ENCODE data around the gene OR5H1.
"Not testable (repeated sequence)": the region's sequence is repeated elsewhere in the genome, so short reads cannot be mapped to it uniquely, and the experiment has no call there.

OR5H1 gene

DNA sequence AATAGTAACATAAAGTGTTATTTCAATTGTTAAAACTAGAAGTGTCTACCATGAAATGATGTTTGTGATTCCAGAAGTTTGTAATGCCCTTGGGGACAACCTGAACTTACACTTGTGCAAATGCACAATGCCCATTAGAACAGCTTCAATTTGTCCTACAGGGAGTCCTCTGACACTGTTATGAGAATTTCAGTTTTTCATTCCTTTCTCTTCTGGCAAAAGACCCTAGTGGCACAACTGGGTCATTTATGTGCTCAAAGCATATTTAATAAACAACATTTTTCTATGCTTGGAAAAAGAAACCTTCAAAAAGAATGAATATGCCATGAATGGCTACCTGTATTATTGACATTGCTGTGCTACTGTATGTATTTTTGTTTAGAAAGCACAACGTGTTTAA is at the start of gene OR5H1:
Gene OR5H1 (plus strand): TSS at position 301 of the 400 bp plus-strand sequence. CDS start 1,977 bp downstream, outside the sequence.
- no peak for DNase-seq

GRCh38 chr3:98086873-98087272 is 43.6 kb upstream of the OR5H1 start, which contains the start of gene OR5AC2:
OR5AC2 (plus strand) TSS chr3:98087173; CDS start chr3:98087173, 0 bp downstream.
- no peak for DNase-seq

DNA sequence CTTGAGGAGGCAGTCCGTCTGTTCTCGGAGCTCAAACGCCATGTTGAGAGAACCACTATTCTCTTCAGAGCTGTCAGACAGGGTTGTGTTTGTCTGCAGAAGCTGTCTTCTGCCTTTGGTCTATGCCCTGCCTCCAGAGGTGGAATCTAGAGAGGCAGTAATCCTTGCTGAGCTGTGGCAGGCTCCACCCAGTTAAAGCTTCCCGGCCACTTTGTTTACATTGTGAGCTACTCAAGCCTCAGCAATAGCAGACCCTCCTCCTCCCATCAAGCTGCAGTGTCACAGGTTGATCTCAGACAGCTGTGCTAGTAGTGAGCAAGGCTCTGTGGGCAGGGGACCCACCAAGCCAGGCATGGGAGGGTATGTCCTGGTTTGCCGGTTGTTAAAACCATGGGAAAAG is 34.6 kb upstream of the OR5H1 start:
- no peak for DNase-seq

- DNase-seq, result no peak
These were observed 30.7 kb upstream of the OR5H1 start for GRCh38 chr3:98099848-98100247.

- DNase-seq, result no peak
These were observed 22.4 kb upstream of the OR5H1 start for GRCh38 chr3:98108162-98108561.

DNA sequence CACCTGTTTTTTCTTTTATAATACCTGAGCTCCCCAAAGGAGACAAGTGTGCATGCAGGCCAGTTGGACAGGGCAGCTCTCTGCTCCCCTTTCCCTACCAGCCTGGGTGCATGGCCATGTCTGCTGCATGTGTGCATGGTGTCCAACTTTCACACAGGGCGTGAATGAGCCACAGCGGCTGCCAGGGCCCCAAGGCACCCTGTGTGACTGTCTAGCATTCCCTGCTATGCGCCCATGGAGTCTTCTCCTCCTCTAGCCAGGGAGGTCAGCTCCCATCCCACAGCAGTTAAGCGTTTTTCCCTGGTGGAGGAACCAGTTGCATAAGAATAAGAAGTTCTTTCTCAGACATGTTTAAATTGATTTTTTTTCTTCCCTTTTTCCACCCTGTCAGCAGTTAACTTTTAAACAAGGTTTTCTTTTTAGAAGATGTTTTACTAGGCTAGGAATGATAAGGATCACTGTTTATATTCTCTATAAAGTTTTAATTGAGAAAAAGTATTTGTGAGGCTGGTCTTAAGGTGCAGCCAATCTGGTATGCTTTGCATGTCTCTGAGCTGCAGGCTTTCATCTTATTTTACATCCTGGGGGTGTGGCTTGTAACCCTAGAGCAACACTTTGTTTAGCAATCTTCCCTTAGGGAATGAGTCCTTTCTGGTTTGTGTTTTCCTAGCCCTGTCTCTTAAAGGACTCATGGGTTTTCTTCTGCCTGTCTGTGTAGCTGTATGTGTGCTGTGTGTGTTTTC is 20.5 kb upstream of the OR5H1 start:
- no peak for DNase-seq

DNA sequence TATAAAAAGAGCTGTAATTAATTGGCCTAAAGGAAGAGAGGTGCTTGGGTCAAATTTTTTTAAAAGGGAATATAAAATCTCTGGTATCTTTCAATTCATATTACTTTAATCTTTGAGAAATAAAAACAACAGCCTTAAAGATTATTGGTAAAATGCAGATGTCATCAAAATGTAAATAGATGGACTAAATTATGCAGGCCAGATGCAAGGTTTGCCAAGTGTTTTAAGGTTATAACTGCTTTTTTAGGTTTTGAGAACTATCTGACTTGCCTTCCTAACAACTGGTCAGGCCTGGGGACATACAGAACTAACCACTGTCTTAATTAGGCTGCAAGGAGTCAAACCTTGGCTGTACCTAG is 20.0 kb upstream of the OR5H1 start:
- DNase-seq, result no peak

DNA sequence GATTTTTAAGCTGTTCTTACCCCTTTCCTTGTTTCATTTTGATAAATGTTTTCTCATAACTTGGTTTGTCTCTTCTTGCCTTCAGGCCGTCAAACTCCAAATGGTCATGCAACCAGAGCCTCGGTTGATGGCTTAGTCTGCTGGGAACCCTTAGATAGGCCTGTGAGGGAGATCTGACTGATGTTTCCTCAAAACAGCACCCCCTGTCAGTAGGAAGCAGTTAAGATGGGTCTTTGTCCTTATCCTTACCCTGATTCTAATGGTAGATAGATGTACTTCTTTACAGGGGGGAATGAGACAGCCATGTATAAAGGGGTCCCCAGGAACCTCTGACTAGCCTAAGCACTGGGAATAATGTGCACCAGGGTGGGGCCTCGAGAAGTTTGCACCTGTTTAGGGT is 16.3 kb upstream of the OR5H1 start:
- DNase-seq, result no peak

GRCh38 chr3:98115717-98116116 is 14.8 kb upstream of the OR5H1 start:
- DNase-seq, result no peak

GRCh38 chr3:98136631-98137030 is 6.1 kb downstream of the OR5H1 start:
- DNase-seq, result no peak

- DNase-seq, result not testable (repeated sequence)
These were observed 7.5 kb downstream of the OR5H1 start for GRCh38 chr3:98137826-98138557.

- DNase-seq, result no peak
These were observed 10.0 kb downstream of the OR5H1 start for GRCh38 chr3:98140531-98140930.

- DNase-seq, result no peak
These were observed 16.7 kb downstream of the OR5H1 start, which contains the start of gene OR5H14 for GRCh38 chr3:98147179-98147578. OR5H14 (plus strand) TSS chr3:98147479; CDS start chr3:98149386, 1,907 bp downstream.

- no peak for DNase-seq
These were observed 18.2 kb downstream of the OR5H1 start for GRCh38 chr3:98148751-98149150.

GRCh38 chr3:98149456-98149855 is 18.9 kb downstream of the OR5H1 start:
- not testable (repeated sequence) for DNase-seq

- no peak for DNase-seq
These were observed 20.7 kb downstream of the OR5H1 start for GRCh38 chr3:98151241-98151640.

DNA sequence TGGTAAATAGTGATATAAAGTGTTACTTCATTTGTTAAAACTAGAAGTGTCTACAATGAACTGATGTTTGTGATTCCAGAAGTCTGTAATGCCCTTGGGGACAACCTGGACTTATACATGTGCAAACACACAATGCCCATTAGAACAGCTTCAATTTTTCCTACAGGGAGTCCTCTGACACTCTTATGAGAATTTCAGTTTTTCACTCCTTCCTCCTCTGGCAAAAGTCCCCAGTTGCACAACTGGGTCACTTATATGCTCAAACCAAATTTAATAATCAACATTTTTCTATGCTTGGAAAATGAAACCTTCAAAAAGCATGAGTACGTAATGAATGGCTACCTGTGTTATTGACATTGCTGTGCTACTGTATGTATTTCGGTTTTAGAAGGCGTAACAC is 35.9 kb downstream of the OR5H1 start, which contains the start of gene OR5H15:
Gene OR5H15 (plus strand): TSS at position 301 of the 400 bp plus-strand sequence. CDS start 2,004 bp downstream, outside the sequence.
- DNase-seq, result no peak

DNA sequence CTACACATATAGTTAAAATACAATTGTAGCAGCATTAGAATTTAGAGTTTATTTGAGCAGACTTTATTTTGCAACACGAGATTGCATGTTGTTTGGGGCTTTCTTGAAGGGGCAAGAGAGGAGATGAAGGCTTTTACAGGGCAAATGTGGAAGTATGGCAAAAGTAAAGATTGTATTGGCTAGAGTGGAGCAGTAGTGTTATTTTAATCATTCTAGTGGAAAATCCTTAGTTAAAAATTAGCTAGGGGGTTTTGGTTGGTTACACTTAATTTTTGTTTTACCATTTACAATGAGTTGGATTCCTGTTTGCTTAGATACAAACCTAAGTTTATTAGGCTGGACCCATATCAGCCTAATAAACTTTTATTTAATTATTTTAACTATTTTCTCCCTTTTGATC is 40.5 kb downstream of the OR5H1 start:
- no peak for DNase-seq

DNA sequence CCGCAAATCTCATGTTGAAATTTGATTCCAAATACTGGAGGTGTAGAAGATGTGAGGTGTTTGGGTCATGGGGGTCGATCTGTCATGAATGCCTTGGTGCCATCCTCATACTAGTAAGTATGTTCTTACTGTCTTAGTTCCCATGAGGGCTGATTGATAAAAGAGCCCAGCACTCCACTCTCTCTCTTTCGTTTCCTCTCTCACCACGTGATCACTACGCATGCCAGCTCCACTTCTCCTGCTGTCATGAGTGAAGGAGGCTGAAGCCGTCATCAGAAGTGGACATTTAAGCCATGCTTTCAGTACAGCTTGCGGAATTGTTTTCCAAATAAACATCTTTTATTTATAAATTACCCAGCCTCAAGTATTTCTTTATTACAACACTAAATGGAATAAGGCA is 42.1 kb downstream of the OR5H1 start:
- DNase-seq, result no peak

DNA sequence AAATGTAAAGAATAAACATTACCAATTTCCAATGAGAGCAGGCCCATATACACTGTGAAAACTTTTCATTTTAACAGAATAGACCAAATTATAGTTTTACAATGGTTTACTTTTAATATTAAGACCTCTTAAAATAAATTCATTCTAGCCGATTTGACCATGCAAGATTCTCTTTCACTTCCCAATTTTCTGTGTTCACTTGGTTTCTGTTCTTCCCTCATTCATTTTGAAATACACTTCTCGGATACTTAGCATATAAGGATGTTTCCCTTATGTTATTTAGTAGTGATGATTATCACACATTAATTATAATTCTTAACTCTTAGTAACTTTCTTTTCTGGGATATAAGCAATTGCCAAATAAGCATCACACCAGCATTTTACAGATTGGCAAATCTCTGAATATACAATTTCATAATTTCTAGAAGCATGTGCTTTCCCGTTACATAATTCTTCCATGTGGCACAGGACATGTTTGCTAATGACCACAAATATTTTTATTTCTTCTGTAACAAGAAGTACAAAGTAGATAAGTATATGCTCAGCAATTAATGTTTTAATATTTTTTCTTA is 49.9 kb downstream of the OR5H1 start:
- DNase-seq, result no peak

GRCh38 chr3:98182196-98182595 is 51.7 kb downstream of the OR5H1 start:
- no peak for DNase-seq

DNA sequence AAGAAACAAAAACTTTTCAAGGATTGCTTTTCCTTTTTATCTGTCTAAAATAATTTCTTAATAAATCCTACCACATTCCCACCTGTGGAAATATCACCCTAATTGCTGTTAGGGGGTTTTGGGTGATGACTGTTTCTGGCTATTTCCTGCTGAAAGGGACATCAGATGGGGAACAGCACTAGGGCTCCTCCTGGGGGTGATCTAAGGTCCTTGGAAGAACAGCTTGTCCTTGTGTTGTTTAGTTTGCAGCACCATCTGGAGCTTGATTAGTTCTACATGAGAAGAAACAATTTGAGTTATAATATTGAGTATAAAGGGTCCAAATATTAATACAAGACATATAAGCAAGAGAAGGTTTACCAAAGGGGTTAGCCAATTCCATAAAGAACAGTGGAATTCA is 54.7 kb downstream of the OR5H1 start:
- no peak for DNase-seq
